NCI-H2196 (cell line): ENCODE data around the gene GMEB2.
"Not testable (repeated sequence)": the region's sequence is repeated elsewhere in the genome, so short reads cannot be mapped to it uniquely, and the experiment has no call there.

Experiments used
- DNase-seq: peaks from one replicate; lab custom pipeline; 2025; ENCODE audit not compliant: unreplicated experiment; lab: John Stamatoyannopoulos, UW

The GMEB2 gene

GRCh38 chr20:63626424-63627128, at the start of gene GMEB2:
Gene GMEB2, minus strand, starts transcription at chr20:63627101. Its CDS starts 7,704 bp downstream, at chr20:63619397.
- DNase-seq: peak; percentile 90

GRCh38 chr20:63675681-63676368, 48.9 kb upstream of the GMEB2 start:
- DNase-seq: no peak

- DNase-seq: no peak
Observed at GRCh38 chr20:63673951-63674350, 47.0 kb upstream of the GMEB2 start.

GRCh38 chr20:63672666-63673065, 45.8 kb upstream of the GMEB2 start:
- no peak for DNase-seq

GRCh38 chr20:63671695-63672094, 44.8 kb upstream of the GMEB2 start:
- not testable (repeated sequence) for DNase-seq

GRCh38 chr20:63668351-63668750, 41.5 kb upstream of the GMEB2 start:
- DNase-seq: no peak

GRCh38 chr20:63667858-63668257, 41.0 kb upstream of the GMEB2 start:
- no peak for DNase-seq

- DNase-seq: no peak
Observed at GRCh38 chr20:63665708-63666107, 38.8 kb upstream of the GMEB2 start.

GRCh38 chr20:63664861-63665594, 38.1 kb upstream of the GMEB2 start:
- DNase-seq: peak; percentile 83

- no peak for DNase-seq
Observed at GRCh38 chr20:63664143-63664851, 37.4 kb upstream of the GMEB2 start.

- DNase-seq: no peak
Observed at GRCh38 chr20:63663332-63664066, 36.6 kb upstream of the GMEB2 start.

- DNase-seq: no peak
Observed at GRCh38 chr20:63662813-63663189, 35.9 kb upstream of the GMEB2 start.

GRCh38 chr20:63661959-63662812, 35.3 kb upstream of the GMEB2 start:
- no peak for DNase-seq

- no peak for DNase-seq
Observed at GRCh38 chr20:63661108-63661507, 34.2 kb upstream of the GMEB2 start.

GRCh38 chr20:63660622-63661021, 33.7 kb upstream of the GMEB2 start:
- no peak for DNase-seq

- DNase-seq: not testable (repeated sequence)
Observed at GRCh38 chr20:63660174-63660573, 33.3 kb upstream of the GMEB2 start.

GRCh38 chr20:63659370-63659769, 32.5 kb upstream of the GMEB2 start:
- DNase-seq: no peak

- no peak for DNase-seq
Observed at GRCh38 chr20:63658749-63659187, 31.9 kb upstream of the GMEB2 start.

- peak; percentile 91 for DNase-seq
Observed at GRCh38 chr20:63657937-63658748, 31.2 kb upstream of the GMEB2 start, which contains the start of gene RTEL1. Gene RTEL1, plus strand, starts transcription at chr20:63658312. Its CDS starts 1,091 bp downstream, at chr20:63659403.
